K562 (cell line): ENCODE results near the gene METAP1D. TPM values are rescaled to one million over a fixed set of nuclear protein-coding genes. Genes with fewer than 3 reads are reported as not detected.

Experiments
- ATAC-seq: fragments of 200-7000 bp; cut with Tn5 transposase; 3 replicates; pipeline ENCODE4 v1.9.1; 2020; ENCODE audit warnings: moderate library complexity
- BruUV-seq: library from RNA; stranded (reverse); fragments of 400-500 nt; replicated peaks from 2 replicates; lab custom pipeline; 2021; lab: Mats Ljungman, UMichigan
- CTCF ChIA-PET: fragments of 300-600 bp; formaldehyde crosslinking; extraction: SDS; loops from one replicate; lab custom pipeline; 2021; ENCODE audit warnings: low intra/inter-chr PET ratio; lab: Yijun Ruan, JAX
- POLR2A ChIA-PET: fragments of 300-600, 350-650 bp; sonication (Branson Sonifier 250); formaldehyde crosslinking; extraction: SDS; loops from one replicate; lab custom pipeline; 2021; ENCODE audit warnings: antibody characterized with exemption, inconsistent platforms; lab: Yijun Ruan, JAX
- DNase-seq, 4 experiments: peaks; one replicate each; pipeline versions ENCODE4 v3.0.0 to v3.0.0-alpha.2; 2011 to 2018; ENCODE audit warnings: low spot score in 3 of 4, mixed read lengths in 3 of 4; ENCODE audit errors: extremely low read depth in 1 of 4
- FAIRE-seq: peaks from 2 replicates; lab custom pipeline; 2011; peaks lifted over from hg19 to GRCh38; lab: Jason Lieb, UNC
- H2AFZ ChIP-seq: 2 replicates; pipeline ENCODE4 v1.6.0; 2011; ENCODE audit warnings: low read depth, low read length, control low read depth, inconsistent platforms
- H3K27ac ChIP-seq: fragments of 200-600 bp; 3 replicates; pipeline ENCODE4 v1.8.0; 2011; ENCODE audit warnings: low read depth, mild to moderate bottlenecking, control low read depth, inconsistent platforms, low read length, moderate library complexity, mixed read lengths; ENCODE audit errors: extremely low read depth
- H3K27me3 ChIP-seq, 2 experiments: fragments of 300-600 bp in 1 of 2; 2 replicates in 1 of 2; 3 replicates in 1 of 2; pipeline versions ENCODE4 v1.6.0 to v1.8.0; 2011; ENCODE audit warnings: inconsistent platforms in 2 of 2, low read length in 2 of 2, mild to moderate bottlenecking in 1 of 2, mixed read lengths in 1 of 2, moderate library complexity in 1 of 2; ENCODE audit not compliant: control insufficient read depth in 2 of 2, insufficient read depth in 2 of 2
- H3K36me3 ChIP-seq: fragments of 300-600 bp; 3 replicates; pipeline ENCODE4 v1.8.0; 2011; ENCODE audit warnings: mild to moderate bottlenecking, low read length, inconsistent platforms; ENCODE audit not compliant: control insufficient read depth, insufficient read depth
- H3K4me1 ChIP-seq, 2 experiments: fragments of 200-600 bp in 1 of 2; replicated peaks in 1 of 2; 2 replicates in 1 of 2; 3 replicates in 1 of 2; pipeline versions ENCODE4 v1.5.1 to v1.8.0; 2011; ENCODE audit warnings: inconsistent platforms in 2 of 2, low read length in 2 of 2, mild to moderate bottlenecking in 1 of 2, mixed read lengths in 1 of 2, moderate library complexity in 1 of 2; ENCODE audit not compliant: control insufficient read depth in 2 of 2, insufficient read depth in 2 of 2
- H3K4me2 ChIP-seq: 2 replicates; pipeline ENCODE4 v1.6.1; 2011; ENCODE audit warnings: low read length, control low read depth, inconsistent platforms, mixed read lengths; ENCODE audit not compliant: insufficient read depth
- H3K4me3 ChIP-seq: fragments of 200-600 bp; sonication (generic), shearing (Covaris generic); 2 replicates; pipeline ENCODE4 v1.5.1; 2016; ENCODE audit warnings: control low read depth, inconsistent platforms
- H3K79me2 ChIP-seq: fragments of 200-600 bp; 3 replicates; pipeline ENCODE4 v1.8.0; 2011; ENCODE audit warnings: low read length, inconsistent platforms; ENCODE audit not compliant: control insufficient read depth, insufficient read depth
- H3K9ac ChIP-seq, 2 experiments: 2 replicates each; pipeline versions ENCODE4 v1.6.0 to v1.6.1; 2011; ENCODE audit warnings: low read depth in 2 of 2, low read length in 2 of 2, control low read depth in 1 of 2, inconsistent platforms in 1 of 2, mild to moderate bottlenecking in 1 of 2, mixed read lengths in 1 of 2; ENCODE audit not compliant: insufficient read depth in 1 of 2
- H3K9me1 ChIP-seq: one replicate; pipeline ENCODE4 v1.6.0; 2011; ENCODE audit warnings: inconsistent platforms, mild to moderate bottlenecking, low read length, moderate library complexity; ENCODE audit not compliant: control insufficient read depth, insufficient read depth
- H3K9me3 ChIP-seq: replicated peaks from 2 replicates; pipeline ENCODE4 v1.5.1; 2011; ENCODE audit warnings: low read depth, low read length, inconsistent platforms; ENCODE audit not compliant: control insufficient read depth, insufficient read depth
- H4K20me1 ChIP-seq: replicated peaks from 2 replicates; pipeline ENCODE4 v1.6.1; 2011; ENCODE audit warnings: low read length, inconsistent platforms, mixed read lengths; ENCODE audit not compliant: control insufficient read depth, insufficient read depth
- BACH1 ChIP-seq: fragments of 200-800 bp; sonication (Bioruptor generic); IDR thresholded peaks from 2 replicates; pipeline ENCODE4 v1.6.1; 2016; ENCODE audit warnings: missing genetic modification characterization, missing compliant biosample characterization
- C11orf30 ChIP-seq: fragments of 450-650 bp; IDR thresholded peaks from 2 replicates; pipeline ENCODE4 v1.6.1; 2016; ENCODE audit warnings: low read depth, mild to moderate bottlenecking
- CBFA2T3 ChIP-seq: fragments of 450-650 bp; IDR thresholded peaks from 2 replicates; pipeline ENCODE4 v1.6.1; 2017
- DMBX1 ChIP-seq: fragments of 250-450 bp; sonication (Bioruptor Pico); IDR thresholded peaks from 2 replicates; pipeline ENCODE4 v1.8.0; 2022; ENCODE audit warnings: inconsistent platforms, mild to moderate bottlenecking, moderate library complexity, borderline replicate concordance
- HCFC1 ChIP-seq: IDR thresholded peaks from 2 replicates; pipeline ENCODE4 v1.6.1; 2012; ENCODE audit warnings: low read depth, low read length, improper control_type of control experiment
- HNRNPL ChIP-seq: fragments of 200-400 bp; formaldehyde crosslinking; IDR thresholded peaks from 2 replicates; pipeline ENCODE4 v1.6.1; 2017; ENCODE audit warnings: low read depth, mild to moderate bottlenecking, low read length
- MCM5 ChIP-seq: fragments of 450-650 bp; IDR thresholded peaks from 2 replicates; pipeline ENCODE4 v1.6.1; 2016; ENCODE audit warnings: low read depth
- RBM22 ChIP-seq: fragments of 200-400 bp; formaldehyde crosslinking; IDR thresholded peaks from 2 replicates; pipeline ENCODE4 v1.6.1; 2018; ENCODE audit warnings: low read length, low read depth; ENCODE audit not compliant: poor library complexity, severe bottlenecking
- SRSF7 ChIP-seq: fragments of 200-400 bp; formaldehyde crosslinking; optimal IDR thresholded peaks from 2 replicates; pipeline ENCODE3; 2017; ENCODE audit warnings: mild to moderate bottlenecking, low read depth, low read length
- ZFX ChIP-seq: sonication (generic); formaldehyde crosslinking; IDR thresholded peaks from 2 replicates; pipeline ENCODE4 v1.8.0; 2022; ENCODE audit warnings: mild to moderate bottlenecking, missing genetic modification reagents, moderate library complexity
- ZNF384 ChIP-seq: IDR thresholded peaks from 2 replicates; pipeline ENCODE4 v1.6.1; 2012; ENCODE audit warnings: low read depth, low read length, improper control_type of control experiment
- WGBS: fragments of 100-300 bp; shearing (Covaris generic); methylation state at CpG from one replicate; pipeline ENCODE4 v1.1.6; 2016; ENCODE audit warnings: low coverage, mixed read lengths; ENCODE audit not compliant: insufficient coverage; ENCODE audit errors: missing lambda C conversion rate; 5-methylcytosine and 5-hydroxymethylcytosine counted together
- in situ Hi-C: fragments of 300-500 bp; cut with MboI; formaldehyde crosslinking; loops from 4 replicates; pipeline ENCODE4 v1.15.0; 2018; ENCODE audit warnings: inconsistent platforms, mixed read lengths
- intact Hi-C: fragments of 100-400 bp; cut with micrococcal nuclease; formaldehyde crosslinking; loops from 2 replicates; pipeline ENCODE4 v1.14.2; 2022
- polyA plus RNA-seq, 8 experiments: library from polyadenylated mRNA; depleted of rRNA in 4 of 8; stranded (reverse) in 5 of 8; unstranded in 3 of 8; fragments of >200 nt; fragmentation: Nextera tagmentation in 2 of 8; fragmentation: Illumina TruSeq in 1 of 8; extraction: Ambion mirVana in 2 of 8; extraction: Trizol in 1 of 8; gene quantifications; 2 replicates each; pipeline versions ENCODE4 v1.2.1 to v1.2.3, GENCODE V29; 2011 to 2014; ENCODE audit warnings: inconsistent platforms in 1 of 8, missing spikeins in 1 of 8
- total RNA-seq, 7 experiments: library from RNA; depleted of rRNA in 6 of 7; stranded (reverse); fragments of >200 nt in 6 of 7; fragmentation: Illumina TruSeq in 2 of 7; extraction: Trizol in 2 of 7; gene quantifications; 2 replicates each; pipeline versions ENCODE4 v1.2.1 to v1.2.3, GENCODE V29; 2011 to 2021; ENCODE audit warnings: low replicate concordance in 1 of 7
- TF ChIP-seq, protein P1 (sequence below): fragments of 250-450 bp; sonication (Bioruptor Pico); IDR thresholded peaks from 2 replicates; pipeline ENCODE4 v1.4.0; 2020; ENCODE audit warnings: mild to moderate bottlenecking, moderate library complexity, borderline replicate concordance
- TF ChIP-seq, protein P2 (sequence below): sonication (generic); formaldehyde crosslinking; IDR thresholded peaks from 2 replicates; pipeline ENCODE4 v1.8.1; 2022; ENCODE audit warnings: missing genetic modification reagents
- TF ChIP-seq, protein P3 (sequence below): sonication (generic); formaldehyde crosslinking; IDR thresholded peaks from 2 replicates; pipeline ENCODE4 v1.8.0; 2022; ENCODE audit warnings: mild to moderate bottlenecking, low read depth, missing genetic modification reagents
- TF ChIP-seq, protein P4 (sequence below): fragments of 150-350 bp; IDR thresholded peaks from 2 replicates; pipeline ENCODE4 v1.6.1; 2014; ENCODE audit warnings: low read depth, mild to moderate bottlenecking, low read length, borderline replicate concordance

METAP1D gene
- total and polyA plus RNA-seq, 9 of the 15 experiments (the other 6 are each of a cell fraction or from before 2014, with no cell fraction given): 8.0 to 23.4 (median 15.7) TPM

DNA sequence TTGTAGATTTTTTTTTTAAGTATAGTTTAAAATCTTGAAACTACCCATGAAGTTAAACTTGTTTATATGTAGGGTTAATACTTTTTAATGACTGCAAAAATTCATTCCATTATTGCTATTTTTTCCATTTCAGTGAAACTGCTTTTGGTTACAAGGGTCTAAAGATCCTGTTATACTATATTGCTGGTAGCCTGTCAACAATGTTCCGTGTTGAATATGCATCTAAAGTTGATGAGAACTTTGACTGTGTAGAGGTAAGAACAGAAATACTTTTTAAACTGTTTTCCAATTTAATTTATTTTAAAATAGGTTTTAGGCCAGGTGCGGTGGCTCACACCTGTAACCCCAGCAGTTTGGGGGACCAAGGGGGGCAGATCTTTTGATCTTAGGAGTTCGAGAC, 47.0 kb upstream of the METAP1D start:
- H3K9ac ChIP-seq: no peak overlapping the region
- in situ Hi-C loops (no loop called here), intact Hi-C loops (no loop called here)
- H4K20me1 ChIP-seq: no peaks in the 10 kb centered on the region
- H3K4me1 ChIP-seq: no peaks in the 10 kb centered on the region; a peak in 1 of 5 replicates
- no peaks in the 10 kb centered on the region for H3K9me3 ChIP-seq
- DNase-seq: no peak
- no peak overlapping the region for H3K4me2 ChIP-seq
- no peak for ATAC-seq
- POLR2A ChIA-PET: interaction anchor here (1.0 to 1.8 kb wide), 2 partner anchors 17 to 30 kb away, joined by 3 to 5 read pairs; partner anchors contain the start of gene HAT1
- CTCF ChIA-PET: no interaction called here
- no peak for FAIRE-seq
- 97% methylated on average over 3 of the region's 3 CpGs for WGBS
- no peak overlapping the region for H2AFZ ChIP-seq
- H3K27ac ChIP-seq: no peak overlapping the region
- H3K9me1 ChIP-seq: no peaks in the 10 kb centered on the region
- no peaks in the 10 kb centered on the region for H3K27me3 ChIP-seq
- H3K79me2 ChIP-seq: peaks cover 11% of the 10 kb centered on the region; the same call in 1 of the 3 replicates
- peaks cover 54% of the 10 kb centered on the region; the same call in 2 of the 3 replicates for H3K36me3 ChIP-seq
- H3K4me3 ChIP-seq: no peak overlapping the region
- BruUV-seq: no TSS peak
- TF ChIP-seq ZNF384 (no peak), BACH1 (no peak), HCFC1 (no peak), SRSF7 (no peak), C11orf30 (no peak), DMBX1 (no peak), MCM5 (no peak), ZFX (no peak), HNRNPL (no peak), RBM22 (no peak), CBFA2T3 (no peak)
- TF ChIP-seq, protein P1, sequence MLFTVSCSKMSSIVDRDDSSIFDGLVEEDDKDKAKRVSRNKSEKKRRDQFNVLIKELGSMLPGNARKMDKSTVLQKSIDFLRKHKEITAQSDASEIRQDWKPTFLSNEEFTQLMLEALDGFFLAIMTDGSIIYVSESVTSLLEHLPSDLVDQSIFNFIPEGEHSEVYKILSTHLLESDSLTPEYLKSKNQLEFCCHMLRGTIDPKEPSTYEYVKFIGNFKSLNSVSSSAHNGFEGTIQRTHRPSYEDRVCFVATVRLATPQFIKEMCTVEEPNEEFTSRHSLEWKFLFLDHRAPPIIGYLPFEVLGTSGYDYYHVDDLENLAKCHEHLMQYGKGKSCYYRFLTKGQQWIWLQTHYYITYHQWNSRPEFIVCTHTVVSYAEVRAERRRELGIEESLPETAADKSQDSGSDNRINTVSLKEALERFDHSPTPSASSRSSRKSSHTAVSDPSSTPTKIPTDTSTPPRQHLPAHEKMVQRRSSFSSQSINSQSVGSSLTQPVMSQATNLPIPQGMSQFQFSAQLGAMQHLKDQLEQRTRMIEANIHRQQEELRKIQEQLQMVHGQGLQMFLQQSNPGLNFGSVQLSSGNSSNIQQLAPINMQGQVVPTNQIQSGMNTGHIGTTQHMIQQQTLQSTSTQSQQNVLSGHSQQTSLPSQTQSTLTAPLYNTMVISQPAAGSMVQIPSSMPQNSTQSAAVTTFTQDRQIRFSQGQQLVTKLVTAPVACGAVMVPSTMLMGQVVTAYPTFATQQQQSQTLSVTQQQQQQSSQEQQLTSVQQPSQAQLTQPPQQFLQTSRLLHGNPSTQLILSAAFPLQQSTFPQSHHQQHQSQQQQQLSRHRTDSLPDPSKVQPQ (CRISPR knock-in tag): no peak
- TF ChIP-seq, protein P2, sequence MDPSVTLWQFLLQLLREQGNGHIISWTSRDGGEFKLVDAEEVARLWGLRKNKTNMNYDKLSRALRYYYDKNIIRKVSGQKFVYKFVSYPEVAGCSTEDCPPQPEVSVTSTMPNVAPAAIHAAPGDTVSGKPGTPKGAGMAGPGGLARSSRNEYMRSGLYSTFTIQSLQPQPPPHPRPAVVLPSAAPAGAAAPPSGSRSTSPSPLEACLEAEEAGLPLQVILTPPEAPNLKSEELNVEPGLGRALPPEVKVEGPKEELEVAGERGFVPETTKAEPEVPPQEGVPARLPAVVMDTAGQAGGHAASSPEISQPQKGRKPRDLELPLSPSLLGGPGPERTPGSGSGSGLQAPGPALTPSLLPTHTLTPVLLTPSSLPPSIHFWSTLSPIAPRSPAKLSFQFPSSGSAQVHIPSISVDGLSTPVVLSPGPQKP (CRISPR knock-in tag): no peak
- TF ChIP-seq, protein P3, sequence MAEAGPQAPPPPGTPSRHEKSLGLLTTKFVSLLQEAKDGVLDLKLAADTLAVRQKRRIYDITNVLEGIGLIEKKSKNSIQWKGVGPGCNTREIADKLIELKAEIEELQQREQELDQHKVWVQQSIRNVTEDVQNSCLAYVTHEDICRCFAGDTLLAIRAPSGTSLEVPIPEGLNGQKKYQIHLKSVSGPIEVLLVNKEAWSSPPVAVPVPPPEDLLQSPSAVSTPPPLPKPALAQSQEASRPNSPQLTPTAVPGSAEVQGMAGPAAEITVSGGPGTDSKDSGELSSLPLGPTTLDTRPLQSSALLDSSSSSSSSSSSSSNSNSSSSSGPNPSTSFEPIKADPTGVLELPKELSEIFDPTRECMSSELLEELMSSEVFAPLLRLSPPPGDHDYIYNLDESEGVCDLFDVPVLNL (CRISPR knock-in tag): no peak
- TF ChIP-seq, protein P4, sequence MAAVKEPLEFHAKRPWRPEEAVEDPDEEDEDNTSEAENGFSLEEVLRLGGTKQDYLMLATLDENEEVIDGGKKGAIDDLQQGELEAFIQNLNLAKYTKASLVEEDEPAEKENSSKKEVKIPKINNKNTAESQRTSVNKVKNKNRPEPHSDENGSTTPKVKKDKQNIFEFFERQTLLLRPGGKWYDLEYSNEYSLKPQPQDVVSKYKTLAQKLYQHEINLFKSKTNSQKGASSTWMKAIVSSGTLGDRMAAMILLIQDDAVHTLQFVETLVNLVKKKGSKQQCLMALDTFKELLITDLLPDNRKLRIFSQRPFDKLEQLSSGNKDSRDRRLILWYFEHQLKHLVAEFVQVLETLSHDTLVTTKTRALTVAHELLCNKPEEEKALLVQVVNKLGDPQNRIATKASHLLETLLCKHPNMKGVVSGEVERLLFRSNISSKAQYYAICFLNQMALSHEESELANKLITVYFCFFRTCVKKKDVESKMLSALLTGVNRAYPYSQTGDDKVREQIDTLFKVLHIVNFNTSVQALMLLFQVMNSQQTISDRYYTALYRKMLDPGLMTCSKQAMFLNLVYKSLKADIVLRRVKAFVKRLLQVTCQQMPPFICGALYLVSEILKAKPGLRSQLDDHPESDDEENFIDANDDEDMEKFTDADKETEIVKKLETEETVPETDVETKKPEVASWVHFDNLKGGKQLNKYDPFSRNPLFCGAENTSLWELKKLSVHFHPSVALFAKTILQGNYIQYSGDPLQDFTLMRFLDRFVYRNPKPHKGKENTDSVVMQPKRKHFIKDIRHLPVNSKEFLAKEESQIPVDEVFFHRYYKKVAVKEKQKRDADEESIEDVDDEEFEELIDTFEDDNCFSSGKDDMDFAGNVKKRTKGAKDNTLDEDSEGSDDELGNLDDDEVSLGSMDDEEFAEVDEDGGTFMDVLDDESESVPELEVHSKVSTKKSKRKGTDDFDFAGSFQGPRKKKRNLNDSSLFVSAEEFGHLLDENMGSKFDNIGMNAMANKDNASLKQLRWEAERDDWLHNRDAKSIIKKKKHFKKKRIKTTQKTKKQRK: no peak
